IMR-90 (cell line): ENCODE results near the gene MIXL1. TPM values are rescaled to one million over a fixed set of nuclear protein-coding genes. Genes with fewer than 3 reads are reported as not detected.

Source experiments
- ATAC-seq: fragments of 200-7000 bp; cut with Tn5 transposase; 2 replicates; pipeline ENCODE4 v1.9.1; 2020; ENCODE audit warnings: low read depth, mild to moderate bottlenecking, moderate library complexity
- BruUV-seq: library from RNA; stranded (reverse); fragments of 400-500 nt; replicated peaks from 2 replicates; lab custom pipeline; 2021; lab: Mats Ljungman, UMichigan
- CTCF ChIA-PET: fragments of 300-600 bp; formaldehyde crosslinking; extraction: SDS; loops from one replicate; lab custom pipeline; 2021; ENCODE audit warnings: antibody characterized with exemption; lab: Yijun Ruan, JAX
- POLR2A ChIA-PET: fragments of 300-600 bp; sonication (Branson Sonifier 250); formaldehyde crosslinking; loops from one replicate; lab custom pipeline; 2022; ENCODE audit warnings: antibody characterized with exemption; ENCODE audit not compliant: unreplicated experiment; lab: Charles Lee
- DNase-seq: peaks from one replicate; pipeline ENCODE4 v3.0.0; 2013
- H2AFZ ChIP-seq: replicated peaks from 2 replicates; pipeline ENCODE3; 2013; ENCODE audit warnings: low read length, mild to moderate bottlenecking; ENCODE audit not compliant: poor library complexity
- H2AK5ac ChIP-seq: 2 replicates; pipeline ENCODE4 v1.6.1; 2013; ENCODE audit warnings: low read depth, low read length, inconsistent platforms
- H2AK9ac ChIP-seq: replicated peaks from 2 replicates; pipeline ENCODE3; 2013; ENCODE audit warnings: mild to moderate bottlenecking, low read depth, low read length, moderate library complexity; ENCODE audit not compliant: poor library complexity
- H2BK120ac ChIP-seq: 2 replicates; pipeline ENCODE4 v1.6.1; 2013; ENCODE audit warnings: low read depth, low read length, inconsistent platforms
- H2BK15ac ChIP-seq: 3 replicates; pipeline ENCODE4 v1.6.1; 2013; ENCODE audit warnings: low read depth, low read length, inconsistent platforms
- H2BK20ac ChIP-seq: 2 replicates; pipeline ENCODE4 v1.6.1; 2013; ENCODE audit warnings: low read depth, mild to moderate bottlenecking, inconsistent platforms, low read length, moderate library complexity
- H2BK5ac ChIP-seq: 2 replicates; pipeline ENCODE4 v1.6.1; 2013; ENCODE audit warnings: mild to moderate bottlenecking, low read depth, low read length, inconsistent platforms; ENCODE audit not compliant: poor library complexity, severe bottlenecking
- H3K14ac ChIP-seq: replicated peaks from 2 replicates; pipeline ENCODE4 v1.6.1; 2013; ENCODE audit warnings: low read depth, low read length, inconsistent platforms
- H3K18ac ChIP-seq: 2 replicates; pipeline ENCODE4 v1.6.1; 2013; ENCODE audit warnings: low read depth, low read length, control low read depth
- H3K23ac ChIP-seq: 2 replicates; pipeline ENCODE4 v1.6.1; 2013; ENCODE audit warnings: low read depth, low read length, inconsistent platforms
- H3K27ac ChIP-seq: 2 replicates; pipeline ENCODE4 v1.5.1; 2013; ENCODE audit warnings: mild to moderate bottlenecking, control low read depth, low read length; ENCODE audit not compliant: insufficient read depth
- H3K27me3 ChIP-seq: 2 replicates; pipeline ENCODE4 v1.6.1; 2013; ENCODE audit warnings: low read length; ENCODE audit not compliant: control insufficient read depth, insufficient read depth
- H3K36me3 ChIP-seq: 2 replicates; pipeline ENCODE4 v1.6.1; 2013; ENCODE audit warnings: low read length, mixed read lengths; ENCODE audit not compliant: control insufficient read depth, insufficient read depth
- H3K4ac ChIP-seq: 2 replicates; pipeline ENCODE4 v1.6.1; 2013; ENCODE audit warnings: low read depth, low read length, inconsistent platforms
- H3K4me1 ChIP-seq: 2 replicates; pipeline ENCODE4 v1.6.1; 2013; ENCODE audit warnings: low read length, mixed read lengths; ENCODE audit not compliant: control insufficient read depth, insufficient read depth
- H3K4me2 ChIP-seq: 2 replicates; pipeline ENCODE4 v1.6.1; 2013; ENCODE audit warnings: low read depth, mild to moderate bottlenecking, control low read depth, low read length, moderate library complexity
- H3K4me3 ChIP-seq: 2 replicates; pipeline ENCODE4 v1.5.1; 2013; ENCODE audit warnings: low read depth, mild to moderate bottlenecking, control low read depth, low read length, moderate library complexity; ENCODE audit not compliant: insufficient read depth
- H3K56ac ChIP-seq: 2 replicates; pipeline ENCODE4 v1.6.1; 2013; ENCODE audit warnings: low read length, inconsistent platforms; ENCODE audit not compliant: insufficient read depth; ENCODE audit errors: extremely low read depth
- H3K79me1 ChIP-seq, 2 experiments: 2 replicates each; pipeline ENCODE4 v1.6.1; 2013; ENCODE audit warnings: low read length in 2 of 2, inconsistent platforms in 1 of 2, low read depth in 1 of 2
- H3K9ac ChIP-seq: 2 replicates; pipeline ENCODE4 v1.6.1; 2013; ENCODE audit warnings: low read depth, low read length, control low read depth
- H3K9me1 ChIP-seq: 2 replicates; pipeline ENCODE4 v1.6.1; 2013; ENCODE audit warnings: low read length, inconsistent platforms; ENCODE audit not compliant: insufficient read depth
- H3K9me3 ChIP-seq: 2 replicates; pipeline ENCODE4 v1.6.1; 2013; ENCODE audit warnings: low read length; ENCODE audit not compliant: control insufficient read depth, insufficient read depth
- H4K20me1 ChIP-seq: 2 replicates; pipeline ENCODE4 v1.6.1; 2013; ENCODE audit warnings: low read length, inconsistent platforms; ENCODE audit not compliant: insufficient read depth
- H4K5ac ChIP-seq: 2 replicates; pipeline ENCODE4 v1.6.1; 2013; ENCODE audit warnings: mild to moderate bottlenecking, low read depth, low read length, control low read depth
- H4K8ac ChIP-seq, 2 experiments: 2 replicates each; pipeline ENCODE4 v1.6.1; 2013; ENCODE audit warnings: low read depth in 2 of 2, low read length in 2 of 2, control low read depth in 1 of 2, inconsistent platforms in 1 of 2
- H4K91ac ChIP-seq: 2 replicates; pipeline ENCODE4 v1.6.1; 2013; ENCODE audit warnings: low read depth, low read length, inconsistent platforms; ENCODE audit not compliant: insufficient read depth
- BHLHE40 ChIP-seq: fragments of 150-350 bp; IDR thresholded peaks from 2 replicates; pipeline ENCODE4 v1.6.1; 2016; ENCODE audit warnings: mild to moderate bottlenecking, low read depth, low read length
- CEBPB ChIP-seq: IDR thresholded peaks from 2 replicates; pipeline ENCODE4 v1.6.1; 2012; ENCODE audit warnings: low read depth, low read length, improper control_type of control experiment
- CHD1 ChIP-seq: IDR thresholded peaks from 2 replicates; pipeline ENCODE4 v1.6.1; 2012; ENCODE audit warnings: low read depth, low read length, improper control_type of control experiment
- FOS ChIP-seq: fragments of 150-350 bp; IDR thresholded peaks from 2 replicates; pipeline ENCODE4 v1.6.1; 2016; ENCODE audit warnings: low read depth, low read length
- MAFK ChIP-seq: IDR thresholded peaks from 2 replicates; pipeline ENCODE4 v1.6.1; 2012; ENCODE audit warnings: low read depth, low read length, improper control_type of control experiment
- MAZ ChIP-seq: IDR thresholded peaks from 2 replicates; pipeline ENCODE4 v1.6.1; 2012; ENCODE audit warnings: low read depth, mild to moderate bottlenecking, low read length, improper control_type of control experiment, moderate library complexity, borderline replicate concordance
- MXI1 ChIP-seq: IDR thresholded peaks from 2 replicates; pipeline ENCODE4 v1.6.1; 2012; ENCODE audit warnings: low read depth, mild to moderate bottlenecking, low read length, moderate library complexity, borderline replicate concordance
- NFE2L2 ChIP-seq: fragments of 150-350 bp; IDR thresholded peaks from 2 replicates; pipeline ENCODE4 v1.6.1; 2016; ENCODE audit warnings: low read depth, mild to moderate bottlenecking, low read length
- POLR2A ChIP-seq: IDR thresholded peaks from 2 replicates; pipeline ENCODE4 v1.6.1; 2012; ENCODE audit warnings: mild to moderate bottlenecking, low read depth, low read length
- RAD21 ChIP-seq: IDR thresholded peaks from 2 replicates; pipeline ENCODE4 v1.6.1; 2012; ENCODE audit warnings: low read length, improper control_type of control experiment
- RCOR1 ChIP-seq: IDR thresholded peaks from 2 replicates; pipeline ENCODE4 v1.6.1; 2012; ENCODE audit warnings: mild to moderate bottlenecking, low read length, improper control_type of control experiment; ENCODE audit not compliant: insufficient replicate concordance
- RFX5 ChIP-seq: IDR thresholded peaks from 2 replicates; pipeline ENCODE4 v1.8.0; 2012; ENCODE audit warnings: low read depth, mild to moderate bottlenecking, low read length, moderate library complexity
- SMC3 ChIP-seq: fragments of 150-350 bp; IDR thresholded peaks from 2 replicates; pipeline ENCODE4 v1.6.1; 2016; ENCODE audit warnings: low read depth, mild to moderate bottlenecking, antibody characterized with exemption, low read length, moderate library complexity
- WGBS, 2 experiments: methylation state at CpG; one replicate each; pipeline versions ENCODE4 v1.1.5 to v1.1.7; 2013; ENCODE audit warnings: missing lambda C conversion rate in 2 of 2; ENCODE audit not compliant: insufficient read length in 1 of 2; ENCODE audit errors: extremely low coverage in 2 of 2; 5-methylcytosine and 5-hydroxymethylcytosine counted together
- dilution Hi-C: fragments of 300-500 bp; cut with HindIII; formaldehyde crosslinking; loops from one replicate; pipeline ENCODE4 v1.14.3; 2018; ENCODE audit warnings: low sequenced_read_pairs; ENCODE audit not compliant: unreplicated experiment
- in situ Hi-C: fragments of 300-500 bp; cut with MboI; formaldehyde crosslinking; loops from 3 replicates; pipeline ENCODE4 v1.14.3; 2019; ENCODE audit warnings: low sequenced_read_pairs, inconsistent platforms, mixed read lengths
- intact Hi-C: fragments of 100-400 bp; cut with micrococcal nuclease; formaldehyde crosslinking; loops from 2 replicates; pipeline ENCODE4 v1.10.0; 2022
- polyA plus RNA-seq, 3 experiments: library from polyadenylated mRNA; depleted of rRNA; stranded (reverse); fragments of >200 nt; gene quantifications; 2 replicates each; pipeline ENCODE4 v1.2.3, GENCODE V29; 2012; ENCODE audit warnings: low replicate concordance in 1 of 3
- total RNA-seq: library from RNA; depleted of rRNA; stranded (reverse); fragments of >200 nt; gene quantifications from 2 replicates; pipeline ENCODE4 v1.2.3, GENCODE V29; 2012
- TF ChIP-seq, protein P1 (sequence below): fragments of 150-350 bp; IDR thresholded peaks from 2 replicates; pipeline ENCODE4 v1.6.1; 2017; ENCODE audit warnings: mild to moderate bottlenecking, antibody characterized with exemption, low read length, low read depth
- TF ChIP-seq, protein P2 (sequence below): fragments of 150-350 bp; IDR thresholded peaks from 2 replicates; pipeline ENCODE4 v1.6.1; 2016; ENCODE audit warnings: low read depth, mild to moderate bottlenecking, low read length, moderate library complexity, borderline replicate concordance
- TF ChIP-seq, protein P3 (sequence below): conservative IDR thresholded peaks from 2 replicates; pipeline ENCODE4 v1.5.1; 2012; ENCODE audit warnings: mild to moderate bottlenecking, low read depth, low read length, improper control_type of control experiment

MIXL1 gene
- total and polyA plus RNA-seq, 2 of the 4 experiments (the other 2 are of a cell fraction): not detected

DNA sequence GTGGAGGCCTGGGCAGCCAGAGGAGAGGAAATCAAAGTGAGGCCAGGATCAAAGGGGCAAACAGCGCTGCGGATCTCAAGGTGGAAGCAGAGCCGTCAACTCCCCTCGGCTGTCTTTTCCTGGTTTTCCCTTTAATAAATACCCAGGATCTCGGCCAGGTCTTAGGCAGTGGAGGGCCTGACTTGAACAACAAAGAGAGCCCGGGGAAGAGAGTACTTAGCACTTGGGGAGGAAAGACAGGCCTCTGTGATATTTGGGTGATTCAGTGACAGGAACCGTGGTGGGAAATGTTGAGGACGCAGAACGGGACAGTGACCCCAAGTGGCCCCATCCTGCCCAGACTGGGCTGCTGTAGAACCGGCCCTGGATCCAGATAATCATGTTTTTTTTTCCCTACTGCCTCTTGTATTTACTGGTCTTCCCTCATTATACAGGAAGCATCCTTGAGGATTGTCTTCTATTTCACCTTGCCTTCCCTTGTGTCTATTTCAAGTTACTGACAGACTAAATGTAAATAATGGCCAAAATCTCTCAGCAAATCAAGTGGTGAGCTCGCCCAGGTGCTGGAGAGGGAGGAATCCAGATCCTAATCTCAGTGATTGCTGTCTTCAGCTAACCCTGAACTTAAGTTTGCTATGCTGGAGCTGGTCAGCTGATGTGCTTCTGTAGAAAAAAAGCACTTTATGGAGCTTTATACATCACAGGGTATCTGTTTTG is 2.8 kb upstream of the MIXL1 start:
- H3K4me1 ChIP-seq: 0 out of 2 replicates have a peak, but pooled peaks cover 1% of the 10 kb centered on the region
- H2BK120ac ChIP-seq: no peak overlapping the region
- no TSS peak for BruUV-seq
- H3K9ac ChIP-seq: no peak overlapping the region
- CTCF ChIA-PET: no interaction called here
- TF ChIP-seq POLR2A (no peak), MXI1 (no peak), MAFK (no peak), MAZ (no peak), CEBPB (no peak), FOS (no peak), RAD21 (no peak), RFX5 (no peak), SMC3 (no peak), RCOR1 (no peak), NFE2L2 (no peak), CHD1 (no peak), BHLHE40 (no peak)
- TF ChIP-seq, protein P1, sequence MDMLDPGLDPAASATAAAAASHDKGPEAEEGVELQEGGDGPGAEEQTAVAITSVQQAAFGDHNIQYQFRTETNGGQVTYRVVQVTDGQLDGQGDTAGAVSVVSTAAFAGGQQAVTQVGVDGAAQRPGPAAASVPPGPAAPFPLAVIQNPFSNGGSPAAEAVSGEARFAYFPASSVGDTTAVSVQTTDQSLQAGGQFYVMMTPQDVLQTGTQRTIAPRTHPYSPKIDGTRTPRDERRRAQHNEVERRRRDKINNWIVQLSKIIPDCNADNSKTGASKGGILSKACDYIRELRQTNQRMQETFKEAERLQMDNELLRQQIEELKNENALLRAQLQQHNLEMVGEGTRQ: no peak
- TF ChIP-seq, protein P2, sequence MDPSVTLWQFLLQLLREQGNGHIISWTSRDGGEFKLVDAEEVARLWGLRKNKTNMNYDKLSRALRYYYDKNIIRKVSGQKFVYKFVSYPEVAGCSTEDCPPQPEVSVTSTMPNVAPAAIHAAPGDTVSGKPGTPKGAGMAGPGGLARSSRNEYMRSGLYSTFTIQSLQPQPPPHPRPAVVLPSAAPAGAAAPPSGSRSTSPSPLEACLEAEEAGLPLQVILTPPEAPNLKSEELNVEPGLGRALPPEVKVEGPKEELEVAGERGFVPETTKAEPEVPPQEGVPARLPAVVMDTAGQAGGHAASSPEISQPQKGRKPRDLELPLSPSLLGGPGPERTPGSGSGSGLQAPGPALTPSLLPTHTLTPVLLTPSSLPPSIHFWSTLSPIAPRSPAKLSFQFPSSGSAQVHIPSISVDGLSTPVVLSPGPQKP: no peak
- TF ChIP-seq, protein P3, sequence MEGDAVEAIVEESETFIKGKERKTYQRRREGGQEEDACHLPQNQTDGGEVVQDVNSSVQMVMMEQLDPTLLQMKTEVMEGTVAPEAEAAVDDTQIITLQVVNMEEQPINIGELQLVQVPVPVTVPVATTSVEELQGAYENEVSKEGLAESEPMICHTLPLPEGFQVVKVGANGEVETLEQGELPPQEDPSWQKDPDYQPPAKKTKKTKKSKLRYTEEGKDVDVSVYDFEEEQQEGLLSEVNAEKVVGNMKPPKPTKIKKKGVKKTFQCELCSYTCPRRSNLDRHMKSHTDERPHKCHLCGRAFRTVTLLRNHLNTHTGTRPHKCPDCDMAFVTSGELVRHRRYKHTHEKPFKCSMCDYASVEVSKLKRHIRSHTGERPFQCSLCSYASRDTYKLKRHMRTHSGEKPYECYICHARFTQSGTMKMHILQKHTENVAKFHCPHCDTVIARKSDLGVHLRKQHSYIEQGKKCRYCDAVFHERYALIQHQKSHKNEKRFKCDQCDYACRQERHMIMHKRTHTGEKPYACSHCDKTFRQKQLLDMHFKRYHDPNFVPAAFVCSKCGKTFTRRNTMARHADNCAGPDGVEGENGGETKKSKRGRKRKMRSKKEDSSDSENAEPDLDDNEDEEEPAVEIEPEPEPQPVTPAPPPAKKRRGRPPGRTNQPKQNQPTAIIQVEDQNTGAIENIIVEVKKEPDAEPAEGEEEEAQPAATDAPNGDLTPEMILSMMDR: no peak
- no peak overlapping the region for H4K8ac ChIP-seq
- no peak for ATAC-seq
- H3K27me3 ChIP-seq: peaks cover 19% of the 10 kb centered on the region
- no peaks in the 10 kb centered on the region for H3K9me1 ChIP-seq
- H3K14ac ChIP-seq: no peak overlapping the region
- no peak for DNase-seq
- no peak overlapping the region for H3K56ac ChIP-seq
- H2BK5ac ChIP-seq: no peak overlapping the region
- in situ Hi-C loops (no loop called here), intact Hi-C loops (no loop called here), dilution Hi-C loops (no loop called here)
- no peak overlapping the region for H2AFZ ChIP-seq
- 10% methylated on average over 2 of the region's 11 CpGs; no CpG with 5 or more reads in 1 of the 2 experiments for WGBS, 2 experiments
- POLR2A ChIA-PET: no interaction called here
- H3K4me2 ChIP-seq: no peak overlapping the region
- no peak overlapping the region for H2AK9ac ChIP-seq
- H3K79me1 ChIP-seq: no peaks in the 10 kb centered on the region
- H4K5ac ChIP-seq: no peak overlapping the region
- H3K23ac ChIP-seq: no peak overlapping the region
- H3K9me3 ChIP-seq: no peaks in the 10 kb centered on the region
- no peak overlapping the region for H2BK20ac ChIP-seq
- H3K18ac ChIP-seq: no peak overlapping the region
- no peak overlapping the region for H3K4ac ChIP-seq
- H2BK15ac ChIP-seq: no peak overlapping the region
- no peak overlapping the region for H2AK5ac ChIP-seq
- H4K91ac ChIP-seq: no peak overlapping the region
- H3K27ac ChIP-seq: no peak overlapping the region
- H3K4me3 ChIP-seq: no peak overlapping the region
- no peaks in the 10 kb centered on the region for H4K20me1 ChIP-seq
- H3K36me3 ChIP-seq: no peaks in the 10 kb centered on the region
